Measurements from ENCODE around the gene DYNLT2.
"Not testable (repeated sequence)": the region's sequence is repeated elsewhere in the genome, so short reads cannot be mapped to it uniquely, and the experiment has no call there.

Gene DYNLT2

DNA sequence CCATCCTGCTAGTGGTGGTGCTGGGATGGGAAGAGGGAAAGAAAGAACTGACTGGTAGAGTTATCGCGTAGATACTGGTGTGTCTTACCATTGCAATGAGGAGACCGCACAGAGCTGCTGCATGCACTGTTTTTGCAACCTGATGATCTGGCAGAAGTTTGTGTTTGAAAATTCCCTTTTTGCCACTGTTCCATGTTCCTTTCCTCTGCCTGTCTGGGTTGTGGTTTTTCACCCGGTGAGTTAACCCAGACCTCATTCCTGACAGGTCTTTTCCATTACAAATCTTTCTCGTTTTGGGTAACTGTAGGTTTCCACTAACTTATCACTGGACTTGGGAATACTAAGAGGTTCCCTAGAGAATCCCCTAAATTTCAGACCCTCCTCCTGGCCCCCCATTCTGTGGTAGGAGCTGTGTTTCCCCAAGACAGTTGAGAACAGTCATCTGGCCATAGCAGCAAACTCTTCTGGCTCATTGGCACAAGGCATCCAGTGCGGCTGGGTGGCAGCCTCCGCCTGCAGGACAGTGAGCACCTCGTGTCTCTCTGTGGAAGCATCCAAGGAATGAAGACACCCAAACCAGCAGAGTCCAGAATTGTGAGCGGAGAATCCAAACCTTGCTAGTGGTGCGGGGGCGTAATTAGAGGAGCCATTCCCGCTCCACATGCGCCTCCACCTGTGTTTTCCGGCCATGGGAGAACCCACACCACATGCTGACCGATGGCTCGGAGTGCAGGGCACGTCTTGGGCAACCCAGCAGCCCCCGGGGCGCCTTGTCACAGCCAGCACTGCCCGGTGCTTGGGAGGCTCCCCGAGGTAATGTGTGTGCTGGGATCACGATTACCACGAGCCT lies 32.8 kb upstream of the DYNLT2 start:
- DNase-seq (ENCODE audit: low read depth): no peak

DNA sequence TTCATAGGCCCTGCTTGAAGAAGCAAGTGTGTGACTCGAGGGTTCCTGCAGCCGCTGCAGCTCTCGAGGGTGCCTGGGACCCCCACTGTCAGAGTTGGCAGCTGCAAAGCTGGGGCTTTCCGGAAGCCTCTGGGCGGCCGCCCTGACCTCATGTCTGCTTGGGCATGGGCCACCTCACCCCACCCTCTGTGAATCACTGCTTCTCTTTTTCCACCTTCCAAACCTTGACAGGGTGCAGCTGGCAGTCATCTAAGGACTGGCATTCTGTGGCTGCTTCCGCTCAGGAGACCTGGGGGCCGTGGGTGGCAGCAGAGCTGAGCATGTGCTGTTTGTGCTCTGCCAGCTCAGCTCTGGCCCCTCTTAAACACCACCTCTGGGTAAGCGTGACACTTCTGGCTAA lies 32.0 kb upstream of the DYNLT2 start:
- DNase-seq (ENCODE audit: low read depth): no peak

DNA sequence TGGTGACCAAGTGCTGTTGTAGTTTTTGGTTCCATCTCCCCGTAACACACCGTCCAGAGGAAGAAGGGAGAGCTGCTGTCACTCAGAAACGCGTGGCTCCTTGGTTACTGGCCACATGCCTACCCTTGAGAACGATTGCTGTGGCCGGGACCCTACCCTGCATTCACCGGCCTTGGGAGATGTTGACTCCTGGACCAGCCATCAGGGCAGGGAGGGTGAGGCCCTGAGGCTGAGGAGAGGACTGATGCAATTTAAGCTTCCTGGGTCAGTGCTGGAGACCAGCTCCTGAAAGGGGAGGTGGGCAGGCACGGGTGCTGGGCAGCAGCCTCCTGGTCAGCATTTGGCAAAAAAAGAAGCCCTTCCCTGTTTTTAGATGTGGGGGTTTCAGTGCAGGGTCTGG lies 31.6 kb upstream of the DYNLT2 start:
- no peak for DNase-seq (ENCODE audit: low read depth)

DNA sequence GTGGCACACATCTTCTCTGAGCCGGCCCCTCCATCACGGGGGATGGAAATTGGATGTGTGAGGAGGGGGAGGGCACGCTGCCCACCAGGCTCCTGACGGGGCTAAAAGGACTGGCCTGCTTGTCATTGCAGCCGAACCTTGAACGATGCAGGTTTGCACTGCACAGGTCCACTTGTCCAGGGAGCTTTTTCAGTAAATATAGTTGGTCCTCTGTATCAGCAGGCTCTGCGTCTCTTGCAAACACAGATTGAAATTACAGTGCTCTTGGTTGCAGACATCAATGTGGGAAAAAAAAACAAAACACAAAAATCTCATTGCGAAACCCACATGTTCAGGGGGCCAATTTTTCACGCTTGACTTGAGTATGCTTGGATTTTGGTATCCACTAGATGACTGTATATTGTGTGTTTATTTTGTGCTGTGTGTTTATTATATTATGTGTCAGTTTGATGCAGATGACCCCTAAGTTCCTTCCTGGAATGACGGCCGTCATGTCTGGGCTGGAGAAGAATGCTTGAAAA lies 29.3 kb upstream of the DYNLT2 start:
- no peak for DNase-seq (ENCODE audit: low read depth)

DNA sequence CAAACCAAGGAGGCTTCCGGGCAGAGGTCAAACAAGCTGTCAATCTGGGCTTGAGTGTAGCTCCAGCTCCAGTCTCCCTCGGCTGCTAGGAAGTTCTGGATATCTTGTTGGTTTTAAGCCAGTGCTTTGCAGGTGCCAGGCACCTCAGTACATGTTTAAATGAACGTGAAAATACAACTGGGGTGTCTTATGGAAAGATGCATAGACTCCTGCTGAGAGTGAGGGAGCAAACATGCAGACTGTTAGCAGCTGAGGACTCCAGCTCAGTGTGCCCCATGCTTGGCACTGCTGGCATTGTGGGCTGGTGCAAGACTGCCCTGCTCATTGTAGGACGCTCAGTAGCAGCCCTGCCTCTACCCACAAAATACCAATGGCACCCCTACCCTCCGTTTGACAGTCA lies 28.5 kb upstream of the DYNLT2 start:
- DNase-seq (ENCODE audit: low read depth): no peak

DNA sequence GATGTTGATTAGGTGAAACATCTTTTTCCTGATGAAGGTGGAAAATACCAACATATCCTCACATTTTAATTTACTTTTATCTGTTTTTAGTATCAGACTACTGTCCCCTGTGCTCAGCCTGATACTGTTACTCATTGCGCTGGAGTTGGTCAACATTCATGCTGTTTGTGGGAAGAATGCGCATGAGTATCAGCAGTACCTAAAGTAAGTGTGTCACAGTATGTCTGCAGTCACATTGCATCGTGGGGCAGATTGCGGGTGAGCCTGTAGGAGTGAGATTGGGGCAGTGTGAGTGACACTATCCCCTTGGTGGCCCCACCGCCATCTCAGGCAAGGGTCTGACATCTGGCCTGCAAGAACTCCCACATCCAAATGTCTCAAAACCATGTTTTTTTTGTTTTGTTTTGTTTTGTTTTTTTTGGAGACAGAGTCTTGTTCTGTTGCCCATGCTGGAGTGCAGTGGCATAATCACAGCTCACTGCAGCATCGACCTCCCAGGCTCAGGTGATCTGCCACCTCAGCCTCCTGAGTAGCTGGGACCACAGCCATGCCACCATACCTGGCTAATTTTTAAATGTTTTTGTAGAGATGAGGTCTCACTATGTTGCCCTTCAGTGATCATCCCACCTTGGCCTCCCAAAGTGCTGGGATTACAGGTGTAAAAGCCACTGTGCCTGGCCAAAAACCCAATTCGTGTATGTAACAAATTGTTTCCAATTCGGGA lies 27.9 kb upstream of the DYNLT2 start:
- DNase-seq (ENCODE audit: low read depth): no peak

DNA sequence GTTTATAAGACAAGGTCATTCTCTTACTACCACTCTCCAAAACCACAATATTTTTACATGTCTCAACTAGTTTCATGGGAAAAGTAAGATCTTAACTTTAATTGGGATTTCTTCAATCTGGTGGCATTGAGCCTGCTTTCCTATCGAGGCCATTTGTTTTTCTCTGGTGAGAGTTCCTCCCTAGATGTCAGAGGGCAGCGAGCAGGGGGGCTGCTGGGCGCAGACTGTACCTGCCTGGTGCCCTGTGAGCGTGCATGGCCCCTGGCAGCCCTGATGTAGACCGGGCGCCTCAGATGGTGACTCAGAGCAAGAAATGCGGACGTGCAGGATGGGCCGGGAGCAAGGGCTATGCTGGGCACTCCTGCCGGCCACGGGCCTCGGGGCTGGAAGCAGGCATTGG lies 27.3 kb upstream of the DYNLT2 start:
- DNase-seq (ENCODE audit: low read depth): no peak

DNA sequence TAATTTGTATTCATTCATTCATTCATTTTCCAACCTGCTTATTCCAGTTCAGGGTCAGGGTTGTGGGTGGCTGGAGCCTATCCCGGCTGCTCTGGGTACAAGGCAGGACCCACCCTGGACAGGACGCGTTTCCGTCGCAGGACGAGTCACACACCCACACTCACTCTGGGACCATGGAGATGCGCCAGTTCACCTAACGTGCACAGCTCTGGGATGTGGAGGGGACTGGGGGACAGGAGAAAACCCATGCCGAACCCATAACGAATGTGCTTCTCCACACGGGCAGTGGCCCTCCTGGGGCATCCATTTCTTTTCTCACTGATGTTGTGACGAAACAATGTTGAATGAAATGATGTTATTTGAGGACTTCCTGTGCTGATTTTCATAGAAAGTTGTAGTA lies 26.5 kb upstream of the DYNLT2 start:
- no peak for DNase-seq (ENCODE audit: low read depth)

DNA sequence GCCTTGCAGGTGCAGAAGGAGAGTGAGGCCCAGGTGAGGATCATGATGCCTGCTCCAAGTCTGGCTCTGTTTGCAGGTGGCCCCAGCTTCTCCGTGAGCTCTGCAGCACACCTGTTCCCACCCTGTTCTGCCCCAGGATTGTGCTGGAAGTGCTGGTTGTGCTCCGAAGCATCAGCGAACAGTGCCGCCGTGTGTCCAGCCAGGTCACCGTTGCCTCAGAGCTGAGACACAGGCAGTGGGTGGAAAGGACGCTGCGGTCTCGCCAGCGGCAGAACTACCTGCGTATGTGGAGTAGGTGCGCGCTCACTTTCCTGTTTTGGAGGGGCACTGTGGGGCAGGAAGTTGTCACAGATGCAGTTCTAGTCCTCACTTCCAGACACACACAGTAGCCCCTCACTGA lies 25.0 kb upstream of the DYNLT2 start:
- DNase-seq (ENCODE audit: low read depth): no peak

DNA sequence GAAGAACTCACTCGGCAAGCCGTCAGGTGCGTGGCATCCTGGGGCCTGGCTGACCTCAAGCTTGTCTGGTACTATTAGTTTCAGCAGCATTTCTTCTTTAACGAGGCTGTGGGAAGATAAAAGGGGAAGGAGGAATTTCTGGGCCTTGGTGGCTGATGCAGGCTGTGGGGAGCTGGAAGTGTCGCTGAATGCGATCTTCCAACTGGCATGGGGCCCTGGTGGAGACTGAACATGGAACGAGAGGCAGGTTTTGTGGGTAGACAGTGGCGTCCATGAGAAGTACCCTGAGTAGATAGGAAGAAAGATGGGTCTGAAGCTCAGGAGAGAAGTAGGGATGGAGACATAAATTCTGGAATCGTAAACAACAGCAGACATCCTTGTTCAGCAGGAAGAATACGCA lies 23.9 kb upstream of the DYNLT2 start:
- DNase-seq (ENCODE audit: low read depth): no peak

DNA sequence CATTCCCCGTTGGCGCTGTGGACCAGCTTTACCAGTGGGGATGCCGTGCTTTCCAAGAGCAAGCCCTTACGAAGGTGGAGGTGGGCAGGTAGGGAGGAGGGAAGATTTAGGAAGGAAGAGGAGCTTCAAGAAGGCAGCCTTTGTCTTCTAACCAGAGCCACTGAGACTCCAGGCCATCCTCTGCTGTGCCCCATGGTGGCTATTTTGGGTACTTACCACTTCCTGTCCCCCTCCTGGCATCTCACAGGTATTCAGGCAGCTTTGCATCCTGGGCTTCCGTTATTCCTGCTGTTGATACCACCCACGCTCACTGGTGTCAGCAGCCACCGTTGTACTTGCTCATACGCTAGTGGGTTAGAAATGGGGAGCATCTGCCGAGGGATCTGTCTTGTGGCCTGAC lies 23.0 kb upstream of the DYNLT2 start:
- no peak for DNase-seq (ENCODE audit: low read depth)

DNA sequence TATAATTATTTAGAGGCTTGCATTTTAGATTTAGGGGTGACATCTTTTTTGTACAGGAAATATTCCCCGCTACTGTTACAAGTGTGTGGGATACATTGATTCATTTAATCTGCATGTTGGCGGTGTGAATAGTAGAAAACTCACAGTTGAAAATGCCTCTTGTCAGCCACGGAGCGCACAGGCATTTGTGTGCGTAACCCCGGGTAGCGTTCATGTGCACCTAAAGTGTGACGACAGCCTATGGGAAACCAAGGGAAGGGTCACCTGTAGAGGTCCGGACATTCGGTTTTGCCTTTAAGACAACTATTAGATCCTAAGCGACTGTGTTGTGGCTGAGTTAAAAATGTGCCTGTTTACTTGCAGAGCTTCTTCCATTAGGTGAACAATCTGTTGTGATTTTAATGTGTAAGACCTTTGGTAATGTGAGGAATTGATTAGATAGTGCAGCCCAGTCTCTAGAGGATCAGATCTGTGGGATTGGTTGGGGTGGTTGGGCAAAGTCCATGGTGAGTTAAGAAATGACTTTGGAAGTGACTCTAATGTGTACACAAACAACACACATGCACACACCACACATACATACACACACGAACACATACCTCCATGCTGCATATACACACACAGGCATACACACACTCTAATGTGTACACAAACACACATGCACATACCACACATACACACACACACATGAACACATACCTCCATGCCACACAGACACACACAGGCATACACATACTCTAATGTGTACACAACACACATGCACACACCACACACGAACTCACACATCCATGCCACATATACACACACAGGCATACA lies 15.8 kb upstream of the DYNLT2 start:
- no peak for DNase-seq (ENCODE audit: low read depth)

DNA sequence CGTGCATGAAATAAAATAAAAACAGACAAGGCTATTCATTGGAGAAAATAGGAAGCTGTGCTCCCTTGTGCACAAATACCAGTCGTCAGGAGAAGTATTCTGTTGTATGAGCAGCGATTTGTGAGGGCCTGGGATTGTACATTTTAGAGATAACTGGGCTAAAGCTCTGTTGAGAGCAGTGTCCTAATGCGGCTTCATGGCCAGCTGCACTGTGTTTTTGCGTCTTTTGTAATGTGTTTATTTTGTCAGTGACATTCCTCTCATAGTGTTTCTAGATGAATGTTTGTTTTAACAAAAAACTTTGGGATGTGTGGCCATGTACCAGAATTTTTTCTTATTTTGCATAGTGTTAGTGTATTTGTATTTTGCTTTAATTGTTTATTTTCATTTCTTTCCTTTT lies 14.9 kb upstream of the DYNLT2 start:
- no peak for DNase-seq (ENCODE audit: low read depth)

DNA sequence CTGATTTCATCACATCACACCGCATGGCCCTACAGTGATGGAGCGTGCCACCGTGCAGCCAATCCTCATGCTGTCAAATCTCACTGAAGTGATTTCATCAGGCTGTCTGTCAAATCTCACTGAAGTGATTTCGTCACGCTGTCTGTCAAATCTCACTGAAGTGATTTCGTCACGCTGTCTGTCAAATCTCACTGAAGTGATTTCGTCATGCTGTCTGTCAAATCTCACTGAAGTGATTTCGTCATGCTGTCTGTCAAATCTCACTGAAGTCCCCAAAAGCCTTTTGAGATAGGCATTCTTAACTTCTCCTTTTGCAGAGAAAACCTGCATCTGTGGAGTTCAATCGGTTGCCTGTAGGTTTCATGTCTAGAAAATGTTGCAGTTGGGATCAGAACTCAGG lies 14.4 kb upstream of the DYNLT2 start:
- DNase-seq (ENCODE audit: low read depth): not testable (repeated sequence)

DNA sequence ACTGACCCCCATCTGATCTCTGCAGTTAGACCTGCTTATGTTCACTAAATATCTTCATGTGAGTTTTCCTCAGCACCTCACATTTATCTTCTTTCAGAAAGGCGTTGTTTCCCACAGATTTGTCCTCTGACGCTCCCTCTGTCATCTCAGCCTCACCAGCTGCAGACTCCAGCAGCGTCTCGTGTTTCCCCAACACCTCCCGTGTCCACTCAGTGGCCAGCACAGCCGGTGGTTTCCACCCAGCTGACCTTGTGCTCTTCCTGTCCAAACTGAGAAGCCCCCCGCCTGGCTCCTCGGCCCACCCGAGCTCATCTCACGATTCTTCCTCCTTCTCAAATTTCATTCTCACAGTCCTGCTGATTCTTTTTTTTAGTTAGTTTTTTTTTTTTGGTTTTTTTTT lies 12.5 kb upstream of the DYNLT2 start:
- no peak for DNase-seq (ENCODE audit: low read depth)

DNA sequence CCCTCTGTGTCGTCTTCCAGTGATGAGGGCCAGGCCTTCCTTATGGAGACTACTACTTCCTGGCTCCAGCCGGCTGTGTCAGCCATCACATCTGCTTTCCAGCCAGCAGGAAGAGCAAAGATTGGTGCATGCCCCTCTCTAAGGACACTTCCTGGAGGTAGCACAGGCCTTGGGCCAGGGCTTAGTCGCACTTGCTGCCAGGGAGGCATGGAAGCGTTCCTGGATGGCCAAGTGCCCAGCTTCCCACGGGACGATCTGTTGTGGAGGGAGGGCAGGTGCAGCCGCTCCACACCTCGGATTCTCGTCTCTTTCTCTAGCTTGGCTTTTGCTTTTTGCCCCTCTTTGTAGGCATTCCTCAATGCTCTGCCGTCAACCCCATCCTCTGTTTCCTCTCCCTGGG lies 11.9 kb upstream of the DYNLT2 start:
- DNase-seq (ENCODE audit: low read depth): no peak

DNA sequence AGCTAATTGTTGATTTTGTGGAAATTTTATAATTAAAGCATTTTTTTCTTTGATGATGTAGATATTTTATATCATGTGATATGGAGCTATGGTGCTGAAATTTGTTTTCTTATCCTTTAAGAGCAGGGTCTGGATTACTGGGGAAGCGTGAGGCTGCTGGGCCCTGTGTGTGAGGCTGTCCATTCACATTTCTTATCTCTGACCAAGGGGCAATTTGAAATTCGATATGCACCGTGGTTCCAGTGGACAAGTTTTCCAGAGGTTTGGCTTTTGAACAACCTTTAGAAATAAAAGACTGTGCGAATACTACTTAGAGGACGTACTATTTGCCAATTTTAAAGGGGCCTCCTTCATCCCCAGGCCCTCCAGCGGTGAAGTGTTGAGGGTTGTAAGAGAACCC lies 3.8 kb upstream of the DYNLT2 start:
- no peak for DNase-seq (ENCODE audit: low read depth)

DNA sequence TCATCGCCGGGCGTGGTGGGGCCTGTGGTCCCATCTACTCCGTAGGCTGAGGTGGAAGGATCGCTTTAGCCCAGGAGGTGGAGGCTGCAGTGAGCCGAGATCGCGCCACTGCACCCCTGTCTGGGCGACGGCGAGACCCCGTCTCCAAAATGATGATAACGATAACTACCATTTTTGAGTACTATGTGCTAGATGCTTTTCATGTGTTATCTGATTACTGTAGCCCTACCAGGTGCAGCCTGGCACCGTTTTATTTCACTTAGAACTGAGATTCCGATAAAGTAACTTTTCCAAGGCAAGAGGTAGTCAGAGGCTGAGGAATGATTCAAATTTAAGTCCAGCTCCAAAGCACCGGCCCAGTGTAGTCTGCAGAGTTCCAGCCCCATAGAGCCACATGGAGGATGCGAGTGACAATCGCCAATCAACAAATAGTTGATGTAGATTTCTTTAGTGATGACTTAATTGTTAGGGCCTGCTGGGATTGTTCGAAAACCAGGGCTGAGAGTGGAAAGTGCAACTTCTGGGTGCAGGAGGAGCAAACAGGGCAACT lies 777 bp upstream of the DYNLT2 start:
- DNase-seq (ENCODE audit: low read depth): no peak

DNA sequence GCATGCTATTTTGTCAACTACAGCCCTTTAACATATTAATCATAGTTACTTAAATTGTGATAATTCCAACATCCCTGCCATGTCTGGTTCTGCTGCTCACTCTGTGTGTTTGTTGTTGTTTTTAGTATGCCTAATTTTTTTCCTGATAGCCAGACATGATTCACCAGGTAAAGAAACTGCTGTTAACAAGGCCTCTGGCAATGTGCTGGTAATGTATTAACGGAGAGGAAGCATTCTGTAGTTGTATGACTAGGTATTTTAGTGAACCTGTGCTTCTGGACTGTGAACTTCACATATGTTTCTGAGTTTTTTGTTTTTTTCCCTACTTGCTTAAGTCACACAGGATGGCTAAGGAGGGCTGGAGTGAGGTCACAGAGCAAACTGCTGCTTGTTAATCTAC lies 4.8 kb downstream of the DYNLT2 start:
- no peak for DNase-seq (ENCODE audit: low read depth)

DNA sequence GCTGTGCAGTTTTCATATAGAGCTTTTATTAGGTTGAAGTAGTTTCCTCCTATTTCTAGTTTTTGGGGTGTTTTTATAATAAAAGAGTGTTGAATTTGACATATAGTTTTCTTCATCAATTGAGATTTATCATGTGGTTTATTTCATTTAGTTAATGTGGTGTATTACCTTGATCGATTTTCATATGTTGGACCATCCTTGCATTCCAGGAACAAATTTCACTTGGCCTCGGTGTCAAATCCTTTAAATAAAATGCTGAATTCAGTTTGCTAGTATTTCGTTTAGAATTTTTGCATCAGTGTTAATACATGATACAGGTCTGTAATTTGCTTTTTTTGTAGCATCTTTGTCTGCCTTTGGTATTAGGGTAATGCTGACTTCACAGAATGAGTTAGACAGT lies 6.0 kb downstream of the DYNLT2 start:
- no peak for DNase-seq (ENCODE audit: low read depth)

DNA sequence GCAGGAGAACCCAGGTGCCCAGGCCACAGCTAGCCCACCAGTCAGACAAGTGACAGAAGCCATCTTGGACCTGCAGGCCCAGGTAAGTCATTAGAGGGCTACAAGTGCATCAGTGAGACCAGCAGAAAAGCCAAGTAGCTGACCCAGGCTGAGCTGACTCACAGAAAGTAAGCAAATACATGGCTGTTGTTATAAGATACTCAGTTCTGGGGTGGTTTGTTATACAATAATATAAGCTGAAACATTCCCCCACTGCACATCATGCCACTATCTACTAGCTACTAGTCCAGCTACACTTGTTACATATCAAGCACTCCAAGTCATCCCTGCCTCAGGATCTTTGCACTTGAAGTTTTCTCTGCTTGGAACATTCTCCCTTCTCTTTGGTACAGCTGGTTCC lies 10.0 kb downstream of the DYNLT2 start:
- DNase-seq (ENCODE audit: low read depth): no peak

DNA sequence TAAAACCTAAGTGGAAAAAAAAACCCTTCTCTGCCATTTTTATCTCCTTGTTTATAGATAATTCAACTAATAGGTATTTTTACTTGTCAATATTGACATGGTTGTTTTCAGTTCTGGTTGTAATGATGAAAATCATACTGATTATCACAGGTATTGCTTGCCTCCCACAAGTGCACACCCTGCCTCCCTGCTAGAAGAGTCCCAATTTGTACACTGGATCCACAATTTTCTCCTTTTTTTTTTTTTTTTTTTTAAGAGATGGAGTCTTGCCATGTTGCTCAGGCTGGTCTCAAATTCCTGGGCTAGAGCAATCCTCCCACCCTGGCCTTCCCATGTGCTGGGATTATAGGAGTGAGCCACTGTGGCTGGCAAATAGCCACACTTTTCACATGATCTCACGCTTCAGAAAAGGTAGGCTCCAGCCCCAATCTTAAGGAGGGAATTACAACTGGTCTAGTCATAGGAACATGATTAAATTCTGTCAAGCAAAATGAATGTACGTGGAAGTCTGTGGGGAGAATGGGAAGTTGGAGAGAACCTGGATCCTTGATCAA lies 12.3 kb downstream of the DYNLT2 start:
- no peak for DNase-seq (ENCODE audit: low read depth)

All from fibroblast of the conjunctiva (primary cell).